ENCODE results near the gene C9. TPM values are rescaled to one million over a fixed set of nuclear protein-coding genes. Genes with fewer than 3 reads are reported as not detected.

Gene C9
- total RNA-seq, 4 donors from 2014 or later = not detected

DNA sequence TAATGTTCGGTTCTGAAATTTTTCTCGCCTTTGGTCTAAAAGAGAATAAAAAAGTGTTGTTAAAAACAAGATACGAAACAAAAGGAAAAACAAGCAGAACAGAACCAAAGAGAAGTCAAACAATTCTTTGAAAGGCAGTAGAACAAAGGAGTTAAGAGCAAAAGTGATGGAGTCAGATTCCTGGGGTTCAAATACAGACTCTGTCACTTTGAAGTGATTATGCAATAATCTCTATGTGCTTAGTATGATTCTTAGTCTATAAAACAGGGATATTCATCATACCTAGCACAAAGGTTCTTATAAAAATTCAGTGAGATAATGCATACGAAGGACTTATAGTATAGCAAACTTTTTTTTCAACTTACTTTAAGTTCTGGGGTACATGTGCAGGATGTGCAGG lies 48.3 kb downstream of the C9 start:
- no peaks in the 10 kb centered on the region for H3K4me1 ChIP-seq
- TF ChIP-seq POLR2A (IDR thresholded peaks at IDR 0.05) = no peak
- no peak for TF ChIP-seq POLR2AphosphoS5 (IDR thresholded peaks at IDR 0.05)
- TF ChIP-seq, protein P1, sequence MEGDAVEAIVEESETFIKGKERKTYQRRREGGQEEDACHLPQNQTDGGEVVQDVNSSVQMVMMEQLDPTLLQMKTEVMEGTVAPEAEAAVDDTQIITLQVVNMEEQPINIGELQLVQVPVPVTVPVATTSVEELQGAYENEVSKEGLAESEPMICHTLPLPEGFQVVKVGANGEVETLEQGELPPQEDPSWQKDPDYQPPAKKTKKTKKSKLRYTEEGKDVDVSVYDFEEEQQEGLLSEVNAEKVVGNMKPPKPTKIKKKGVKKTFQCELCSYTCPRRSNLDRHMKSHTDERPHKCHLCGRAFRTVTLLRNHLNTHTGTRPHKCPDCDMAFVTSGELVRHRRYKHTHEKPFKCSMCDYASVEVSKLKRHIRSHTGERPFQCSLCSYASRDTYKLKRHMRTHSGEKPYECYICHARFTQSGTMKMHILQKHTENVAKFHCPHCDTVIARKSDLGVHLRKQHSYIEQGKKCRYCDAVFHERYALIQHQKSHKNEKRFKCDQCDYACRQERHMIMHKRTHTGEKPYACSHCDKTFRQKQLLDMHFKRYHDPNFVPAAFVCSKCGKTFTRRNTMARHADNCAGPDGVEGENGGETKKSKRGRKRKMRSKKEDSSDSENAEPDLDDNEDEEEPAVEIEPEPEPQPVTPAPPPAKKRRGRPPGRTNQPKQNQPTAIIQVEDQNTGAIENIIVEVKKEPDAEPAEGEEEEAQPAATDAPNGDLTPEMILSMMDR (IDR thresholded peaks at IDR 0.05) = no peak
- no peak for TF ChIP-seq EP300 (IDR thresholded peaks at IDR 0.05; ENCODE audit: low read depth)
- H3K27ac ChIP-seq = no peak overlapping the region
- H3K36me3 ChIP-seq = no peaks in the 10 kb centered on the region
- no peak for DNase-seq
- in situ Hi-C loops (cut with MboI; ENCODE audit: low pct_ligation_motif_present in 1 of 4, low pct_unique_long_range_greater_than_20kb in 1 of 4, low sequenced_read_pairs in 3 of 4) = no loop called here
- WGBS, 2 donors (ENCODE audit: low coverage in 1 of 2) = 88 to 89% methylated on average over 4 of the region's 4 CpGs
- intact Hi-C loops (cut with DNase I; ENCODE audit: low total_unique reads) = no loop called here
- no peaks in the 10 kb centered on the region for H3K9me3 ChIP-seq
- no peaks in the 10 kb centered on the region for H3K27me3 ChIP-seq
- H3K4me3 ChIP-seq = no peak overlapping the region

DNA sequence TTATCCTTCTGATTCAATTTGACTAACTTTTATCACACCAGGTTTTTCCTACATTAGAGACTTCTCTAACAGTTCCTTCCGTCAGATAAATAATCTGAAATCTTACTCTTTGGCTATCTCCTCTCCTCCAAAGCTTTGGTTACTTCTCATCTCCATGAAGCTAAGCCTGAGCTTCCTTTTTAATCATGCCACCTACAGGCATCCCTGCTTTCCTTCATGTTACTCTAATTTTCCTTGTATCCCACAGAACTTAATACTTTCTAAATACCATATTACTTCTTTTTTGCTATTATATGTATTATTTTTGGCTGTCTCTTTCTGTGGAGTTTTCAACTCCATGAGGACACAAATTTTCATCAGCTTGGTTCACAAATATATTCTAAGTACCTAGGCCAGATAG lies 49.7 kb downstream of the C9 start:
- Histone ChIP-seq H3K4me3 (no peak overlapping the region), H3K27ac (no peak overlapping the region), H3K27me3 (no peaks in the 10 kb centered on the region), H3K36me3 (no peaks in the 10 kb centered on the region), H3K9me3 (no peaks in the 10 kb centered on the region), H3K4me1 (no peaks in the 10 kb centered on the region)
- in situ Hi-C loops (cut with MboI; ENCODE audit: low pct_ligation_motif_present in 1 of 4, low pct_unique_long_range_greater_than_20kb in 1 of 4, low sequenced_read_pairs in 3 of 4) (no loop called here), intact Hi-C loops (cut with DNase I; ENCODE audit: low total_unique reads) (no loop called here)
- TF ChIP-seq POLR2AphosphoS5 (IDR thresholded peaks at IDR 0.05) (no peak), EP300 (IDR thresholded peaks at IDR 0.05; ENCODE audit: low read depth) (no peak), POLR2A (IDR thresholded peaks at IDR 0.05) (no peak)
- TF ChIP-seq, protein P1 (IDR thresholded peaks at IDR 0.05) = no peak
- 86 to 100% methylated on average over 1 of the region's 1 CpG for WGBS, 2 donors (ENCODE audit: low coverage in 1 of 2)
- DNase-seq = no peak

DNA sequence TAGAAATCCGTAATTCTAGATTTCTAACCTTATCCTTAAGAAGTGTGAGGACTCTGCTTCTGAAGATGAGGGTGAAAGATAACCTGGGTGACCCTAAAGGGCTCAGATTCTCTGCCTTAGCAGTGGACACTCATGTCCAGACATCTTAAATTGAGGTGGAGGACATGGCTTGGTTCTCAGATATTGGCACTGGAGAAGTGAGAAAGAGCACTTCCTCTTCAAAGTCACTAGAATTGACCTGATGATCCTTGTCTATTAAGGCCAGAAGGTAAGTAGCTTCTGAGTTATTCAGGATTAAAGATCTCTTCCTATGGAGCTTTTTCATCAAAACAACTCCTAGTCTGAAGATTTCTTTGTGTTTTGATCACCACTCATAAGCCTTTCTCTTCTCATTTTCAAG lies 54.8 kb downstream of the C9 start:
- DNase-seq = no peak
- H3K36me3 ChIP-seq = no peaks in the 10 kb centered on the region
- intact Hi-C loops (cut with DNase I; ENCODE audit: low total_unique reads) = no loop called here
- H3K4me3 ChIP-seq = no peak overlapping the region
- H3K27me3 ChIP-seq = no peaks in the 10 kb centered on the region
- H3K4me1 ChIP-seq = no peaks in the 10 kb centered on the region
- in situ Hi-C loops (cut with MboI; ENCODE audit: low pct_ligation_motif_present in 1 of 4, low pct_unique_long_range_greater_than_20kb in 1 of 4, low sequenced_read_pairs in 3 of 4) = no loop called here
- 94 to 100% methylated on average over 1 of the region's 1 CpG for whole genome bisulfite sequencing, 2 donors (ENCODE audit: low coverage in 1 of 2)
- H3K27ac ChIP-seq = no peak overlapping the region
- H3K9me3 ChIP-seq = no peaks in the 10 kb centered on the region
- TF ChIP-seq POLR2AphosphoS5 (IDR thresholded peaks at IDR 0.05) = no peak
- no peak for TF ChIP-seq POLR2A (IDR thresholded peaks at IDR 0.05)
- TF ChIP-seq EP300 (IDR thresholded peaks at IDR 0.05; ENCODE audit: low read depth) = no peak
- TF ChIP-seq, protein P1 (IDR thresholded peaks at IDR 0.05) = no peak

DNA sequence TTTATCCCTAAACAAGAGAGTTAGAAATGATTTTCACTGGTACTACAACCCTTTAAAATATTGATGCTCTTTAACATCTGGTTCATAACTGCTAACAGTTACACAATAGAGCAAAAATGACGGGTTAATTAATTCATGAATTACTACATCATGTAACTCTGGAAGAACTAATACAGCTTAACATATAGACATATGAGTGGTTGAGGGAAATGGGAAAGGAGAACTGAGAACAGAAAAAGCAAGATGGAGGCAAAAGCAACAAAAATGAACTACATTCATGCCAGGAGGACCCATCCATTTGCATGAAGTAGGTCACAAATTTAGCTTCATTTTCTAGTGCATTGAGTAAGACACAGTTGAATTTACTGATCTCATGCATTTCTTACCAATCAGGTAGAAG lies 61.8 kb downstream of the C9 start:
- H3K4me3 ChIP-seq = no peak overlapping the region
- no peaks in the 10 kb centered on the region for H3K27me3 ChIP-seq
- peaks cover 6 to 17% of the 10 kb centered on the region in 2 donors for H3K9me3 ChIP-seq
- DNase-seq = no peak
- in situ Hi-C loops (cut with MboI; ENCODE audit: low pct_ligation_motif_present in 1 of 4, low pct_unique_long_range_greater_than_20kb in 1 of 4, low sequenced_read_pairs in 3 of 4) = no loop called here
- no peaks in the 10 kb centered on the region for H3K36me3 ChIP-seq
- 64 to 65% methylated on average over 1 of the region's 1 CpG for WGBS, 2 donors (ENCODE audit: low coverage in 1 of 2)
- no peaks in the 10 kb centered on the region for H3K4me1 ChIP-seq
- TF ChIP-seq EP300 (IDR thresholded peaks at IDR 0.05; ENCODE audit: low read depth) (no peak), POLR2AphosphoS5 (IDR thresholded peaks at IDR 0.05) (no peak), POLR2A (IDR thresholded peaks at IDR 0.05) (no peak)
- TF ChIP-seq, protein P1 (IDR thresholded peaks at IDR 0.05) = no peak
- intact Hi-C loops (cut with DNase I; ENCODE audit: low total_unique reads) = no loop called here
- H3K27ac ChIP-seq = no peak overlapping the region

All from transverse colon (tissue), 4 donors.